Right lobe of liver (tissue), 6 donors: ENCODE results near the gene DLEC1. TPM values are rescaled to one million over a fixed set of nuclear protein-coding genes. Genes with fewer than 3 reads are reported as not detected.
A peak's percentile ranks its signal among the peaks of the same experiment; 100 is the strongest.

Experiments used
- ATAC-seq, 4 donors: fragments of 200-7000 bp; cut with Tn5 transposase; one replicate each; pipeline ENCODE4 v1.9.1; 2020; ENCODE audit warnings: mild to moderate bottlenecking in 4 of 4, moderate library complexity in 4 of 4
- DNase-seq, 3 donors: peaks; one replicate each; pipeline ENCODE4 v3.0.0-alpha.2; 2020
- H3K27ac ChIP-seq, 3 donors: fragments of 200-600 bp; one replicate each; pipeline ENCODE4 v1.8.0; 2022
- H3K27me3 ChIP-seq, 2 donors: fragments of 200-600 bp; one replicate each; pipeline ENCODE4 v1.8.0; 2022
- H3K36me3 ChIP-seq, 4 donors: fragments of 200-600 bp; sonication (generic) in 1 of 4; one replicate each; pipeline versions ENCODE4 v1.5.1 to v1.8.0; 2017 to 2022; ENCODE audit warnings: control low read depth in 1 of 4
- H3K4me1 ChIP-seq, 4 donors: fragments of 200-600 bp; sonication (generic) in 1 of 4; one replicate each; pipeline versions ENCODE4 v1.5.1 to v1.8.0; 2017 to 2022; ENCODE audit warnings: control low read depth in 1 of 4
- H3K4me3 ChIP-seq, 3 donors: fragments of 200-600 bp; one replicate each; pipeline ENCODE4 v1.8.0; 2022
- H3K9me3 ChIP-seq, 4 donors: fragments of 200-600 bp; sonication (generic) in 1 of 4; one replicate each; pipeline versions ENCODE4 v1.5.1 to v1.8.0; 2017 to 2022; ENCODE audit warnings: control low read depth in 1 of 4
- POLR2A ChIP-seq: fragments of 450-650 bp; IDR thresholded peaks from one replicate; pipeline ENCODE4 v1.6.1; 2017; ENCODE audit warnings: antibody characterized with exemption, mild to moderate bottlenecking
- WGBS: methylation state at CpG from one replicate; pipeline ENCODE4 v1.1.6; 2018; ENCODE audit warnings: low coverage, low lambda C conversion rate; ENCODE audit not compliant: insufficient coverage; ENCODE audit errors: missing lambda C conversion rate; 5-methylcytosine and 5-hydroxymethylcytosine counted together
- intact Hi-C, 2 donors: fragments of 100-400 bp; cut with DNase I; formaldehyde crosslinking; loops; one replicate each; pipeline versions ENCODE4 v1.11.2 to v1.14.1; 2022
- total RNA-seq, 6 experiments: library from RNA; depleted of rRNA in 2 of 6; stranded (reverse); fragments of >200 nt in 2 of 6; fragmentation: NEBNext Ultra II Directional in 3 of 6; extraction: Animal tissue kit (Norgen Biotek cat#: 25700) in 3 of 6; gene quantifications; one replicate each; pipeline versions ENCODE4 v1.1.0 to v1.2.4, GENCODE V29; 2016 to 2023
- TF ChIP-seq, protein P1 (sequence below), 4 donors: fragments of 200-600 bp in 3 of 4; fragments of 450-650 bp in 1 of 4; IDR thresholded peaks; one replicate each; pipeline versions ENCODE4 v1.5.1 to v1.8.0; 2016 to 2022; ENCODE audit warnings: antibody characterized with exemption in 4 of 4, mild to moderate bottlenecking in 2 of 4
- donor health status: DM: no; HTN: yes; CAD: no.
- donor health status: DM: no; HTN: no; CAD: no.
- donor health status: DM: no; HTN: no; CAD: no.
- donor health status: DM: no; HTN: yes; CAD: no.
- donor health status: DM: no; HTN: yes; CAD: no.

Gene DLEC1
- total RNA-seq, 6 experiments from 2014 or later = 0.04 to 0.18 (median 0.15) TPM; not detected in 2

- Histone ChIP-seq H3K36me3 (no peaks in the 10 kb centered on the region), H3K9me3 (no peaks in the 10 kb centered on the region), H3K27ac (no peak overlapping the region), H3K4me1 (no peaks in the 10 kb centered on the region), H3K4me3 (peak overlapping the region in 1 of 3 donors; percentile 78), H3K27me3 (no peaks in the 10 kb centered on the region)
- no peak for ATAC-seq
- DNase-seq = peak in 1 of 3 donors; percentile 48
- WGBS = 56% methylated on average over 1 of the region's 6 CpGs
- no peak for TF ChIP-seq POLR2A
- TF ChIP-seq, protein P1, sequence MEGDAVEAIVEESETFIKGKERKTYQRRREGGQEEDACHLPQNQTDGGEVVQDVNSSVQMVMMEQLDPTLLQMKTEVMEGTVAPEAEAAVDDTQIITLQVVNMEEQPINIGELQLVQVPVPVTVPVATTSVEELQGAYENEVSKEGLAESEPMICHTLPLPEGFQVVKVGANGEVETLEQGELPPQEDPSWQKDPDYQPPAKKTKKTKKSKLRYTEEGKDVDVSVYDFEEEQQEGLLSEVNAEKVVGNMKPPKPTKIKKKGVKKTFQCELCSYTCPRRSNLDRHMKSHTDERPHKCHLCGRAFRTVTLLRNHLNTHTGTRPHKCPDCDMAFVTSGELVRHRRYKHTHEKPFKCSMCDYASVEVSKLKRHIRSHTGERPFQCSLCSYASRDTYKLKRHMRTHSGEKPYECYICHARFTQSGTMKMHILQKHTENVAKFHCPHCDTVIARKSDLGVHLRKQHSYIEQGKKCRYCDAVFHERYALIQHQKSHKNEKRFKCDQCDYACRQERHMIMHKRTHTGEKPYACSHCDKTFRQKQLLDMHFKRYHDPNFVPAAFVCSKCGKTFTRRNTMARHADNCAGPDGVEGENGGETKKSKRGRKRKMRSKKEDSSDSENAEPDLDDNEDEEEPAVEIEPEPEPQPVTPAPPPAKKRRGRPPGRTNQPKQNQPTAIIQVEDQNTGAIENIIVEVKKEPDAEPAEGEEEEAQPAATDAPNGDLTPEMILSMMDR (IDR thresholded peaks at IDR 0.05) = no peak
- intact Hi-C loops = no loop called here
These were observed 15.9 kb upstream of the DLEC1 start for GRCh38 chr3:38022896-38023709.

DNA sequence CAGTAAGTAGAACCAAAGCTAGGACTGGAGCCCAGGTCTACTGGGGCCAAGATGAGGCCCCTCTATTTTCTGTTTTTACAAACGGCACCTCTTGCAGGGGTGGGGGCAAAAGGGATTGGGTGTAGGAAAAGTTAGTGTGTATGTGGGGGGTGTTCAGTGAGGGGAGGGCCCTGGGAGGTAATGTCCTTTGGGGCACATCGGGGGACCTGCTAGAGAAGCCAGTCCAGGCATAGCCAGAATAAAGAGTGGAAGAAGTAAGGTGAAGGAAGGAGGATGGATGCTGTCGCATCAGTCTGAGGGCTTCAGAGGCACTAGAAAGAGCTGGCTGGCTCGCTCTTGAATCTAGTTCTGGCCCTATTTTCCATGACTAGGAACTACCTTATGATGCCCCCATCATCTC, 12.2 kb upstream of the DLEC1 start:
- Histone ChIP-seq H3K4me3 (no peak overlapping the region), H3K27me3 (no peaks in the 10 kb centered on the region), H3K36me3 (no peaks in the 10 kb centered on the region), H3K9me3 (no peaks in the 10 kb centered on the region), H3K4me1 (peaks cover 0 to 15% (median 3%) of the 10 kb centered on the region in 4 donors), H3K27ac (no peak overlapping the region)
- ATAC-seq (no peak), DNase-seq (no peak)
- no peak for TF ChIP-seq POLR2A
- TF ChIP-seq, protein P1 (IDR thresholded peaks at IDR 0.05) = no peak
- intact Hi-C loops = no loop called here
- 77% methylated on average over 4 of the region's 4 CpGs for WGBS

DNA sequence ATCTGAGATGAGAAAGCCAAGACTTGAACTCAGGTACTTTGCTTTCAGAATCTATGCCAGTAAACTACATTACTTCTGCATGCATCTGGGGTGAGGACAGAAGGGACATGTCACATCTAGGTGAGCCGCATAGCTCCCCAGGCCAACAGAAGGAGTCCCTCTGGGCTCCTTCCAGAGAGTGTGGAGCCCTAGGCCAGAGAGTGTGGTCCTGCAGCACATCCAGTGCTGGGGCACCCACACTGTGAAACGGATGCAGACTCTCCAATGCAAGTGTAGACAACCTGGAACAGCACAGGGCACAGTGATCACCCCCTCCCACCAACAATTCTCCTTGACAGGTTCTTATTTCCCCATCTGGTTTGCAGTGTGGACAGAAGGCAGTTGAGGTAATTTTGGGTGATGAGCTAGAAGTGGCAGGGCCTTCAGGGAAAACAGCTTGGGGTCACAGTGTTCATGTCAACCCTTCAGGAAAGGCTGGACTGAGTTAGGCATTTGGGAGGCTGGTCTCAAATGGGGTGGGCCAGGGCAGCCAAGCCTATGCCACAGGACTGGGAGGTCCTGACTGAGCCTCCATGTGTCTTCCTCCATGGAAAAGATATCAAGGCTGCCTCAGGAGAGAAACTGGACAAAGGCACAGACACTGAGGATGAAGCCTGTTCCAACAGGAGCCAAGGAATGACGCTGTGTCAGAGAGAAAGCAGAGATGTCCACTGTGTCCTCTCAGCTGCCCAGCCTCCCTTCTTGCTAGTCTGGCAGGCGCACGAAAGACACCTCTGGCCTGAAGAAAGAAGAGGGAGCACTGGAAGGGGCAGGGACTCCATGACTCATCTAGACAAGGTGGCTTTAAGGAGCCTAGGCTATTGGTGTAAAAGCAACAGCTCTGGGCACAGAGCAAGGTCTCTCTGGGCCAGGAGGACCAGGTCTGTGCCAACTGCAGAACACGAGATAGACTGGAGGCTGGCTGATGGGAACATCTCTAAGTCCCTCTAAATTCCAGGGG, 11.2 kb upstream of the DLEC1 start:
- ATAC-seq (no peak), DNase-seq (peak in 1 of 3 donors; percentile 36)
- WGBS = 86% methylated on average over 2 of the region's 6 CpGs
- H3K27me3 ChIP-seq = no peaks in the 10 kb centered on the region
- H3K4me1 ChIP-seq = peaks cover 0 to 15% (median 3%) of the 10 kb centered on the region in 4 donors
- TF ChIP-seq POLR2A = no peak
- TF ChIP-seq, protein P1 (IDR thresholded peaks at IDR 0.05) = no peak
- no peak overlapping the region for H3K27ac ChIP-seq
- no peaks in the 10 kb centered on the region for H3K36me3 ChIP-seq
- H3K4me3 ChIP-seq = no peak overlapping the region
- intact Hi-C loops = no loop called here
- H3K9me3 ChIP-seq = no peaks in the 10 kb centered on the region

DNA sequence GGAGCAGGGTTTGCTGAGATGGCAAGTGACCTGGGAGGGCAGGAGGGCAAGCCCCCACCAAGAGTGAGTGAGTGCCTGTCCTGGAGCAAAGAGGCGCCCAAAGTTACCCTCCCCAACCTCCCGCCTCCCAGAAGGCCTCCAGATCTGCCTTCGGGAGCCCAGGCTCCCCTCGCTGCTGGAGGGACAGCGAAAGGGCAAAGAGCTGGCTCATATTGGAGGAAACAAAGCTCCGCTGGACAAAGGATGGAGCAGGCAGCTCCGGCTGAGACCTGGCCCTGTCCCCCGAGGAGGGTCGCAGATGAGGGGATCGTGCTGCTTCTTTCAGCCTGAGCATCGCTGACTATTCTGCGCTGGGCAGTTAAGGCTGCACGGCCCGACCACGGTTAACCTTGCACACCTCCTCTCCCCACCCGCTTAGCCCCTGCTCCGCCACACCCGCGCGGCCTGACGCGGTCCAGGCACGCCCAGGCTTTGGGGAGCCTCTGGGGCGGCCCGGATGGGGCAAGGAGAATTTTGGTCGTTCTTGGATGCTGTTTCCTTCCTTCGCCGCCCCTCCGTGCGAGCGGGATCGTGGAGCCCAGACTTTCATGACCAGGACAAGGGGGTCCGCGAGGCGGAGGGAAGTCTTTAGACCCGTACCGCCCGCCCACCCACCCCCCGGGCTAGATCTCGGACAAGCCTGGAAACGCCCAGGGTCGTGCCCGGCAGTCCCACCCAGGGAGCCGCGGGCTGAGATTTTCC, 10.2 kb upstream of the DLEC1 start:
- Histone ChIP-seq H3K9me3 (no peaks in the 10 kb centered on the region), H3K4me3 (peak overlapping the region; percentile 39 to 55 (median 39)), H3K4me1 (peaks cover 0 to 15% (median 3%) of the 10 kb centered on the region in 4 donors), H3K27me3 (no peaks in the 10 kb centered on the region), H3K36me3 (no peaks in the 10 kb centered on the region), H3K27ac (peak overlapping the region in 2 of 3 donors; percentile 26 to 40)
- WGBS = 8% methylated on average over 5 of the region's 45 CpGs
- peak in 1 of 3 donors; percentile 41 for DNase-seq
- no peak for TF ChIP-seq POLR2A
- TF ChIP-seq, protein P1 (IDR thresholded peaks at IDR 0.05) = no peak
- intact Hi-C loops = no loop called here
- ATAC-seq = no peak
